Thyroid gland (tissue), 4 donors: ENCODE data around the gene TIAM2. TPM values are rescaled to one million over a fixed set of nuclear protein-coding genes. Genes with fewer than 3 reads are reported as not detected.

Experiments used
- DNase-seq, 2 donors: peaks; one replicate each; pipeline ENCODE4 v3.0.0-alpha.2; 2019
- H3K27ac ChIP-seq, 3 donors: fragments of 200-600 bp; sonication (generic); 1 replicate in 2 of 3; 2 replicates in 1 of 3; pipeline ENCODE4 v1.5.1; 2016 to 2019; ENCODE audit warnings: mild to moderate bottlenecking in 1 of 3, moderate library complexity in 1 of 3
- H3K27me3 ChIP-seq: fragments of 200-600 bp; sonication (generic); one replicate; pipeline ENCODE4 v1.5.1; 2019
- H3K36me3 ChIP-seq, 2 donors: fragments of 200-600 bp; sonication (generic); one replicate each; pipeline ENCODE4 v1.5.1; 2016 to 2019
- H3K4me1 ChIP-seq, 2 donors: fragments of 200-600 bp; sonication (generic); one replicate each; pipeline ENCODE4 v1.5.1; 2017 to 2019
- H3K4me3 ChIP-seq, 3 donors: fragments of 200-600 bp; sonication (generic); replicated peaks in 1 of 3; 1 replicate in 2 of 3; 2 replicates in 1 of 3; pipeline ENCODE4 v1.5.1; 2016; ENCODE audit warnings: mild to moderate bottlenecking in 1 of 3
- H3K9me3 ChIP-seq: fragments of 200-600 bp; sonication (generic); one replicate; pipeline ENCODE4 v1.5.1; 2017
- POLR2A ChIP-seq, 2 donors: fragments of 450-650 bp; IDR thresholded peaks; one replicate each; pipeline ENCODE4 v1.6.1; 2017; ENCODE audit warnings: antibody characterized with exemption in 2 of 2, mild to moderate bottlenecking in 2 of 2, moderate library complexity in 1 of 2
- WGBS, 2 donors: methylation state at CpG; one replicate each; pipeline ENCODE4 v1.1.5; 2017; 5-methylcytosine and 5-hydroxymethylcytosine counted together
- intact Hi-C: fragments of 100-400 bp; cut with DNase I; formaldehyde crosslinking; loops from one replicate; pipeline ENCODE4 v1.15.1; 2023
- total RNA-seq, 4 donors: library from RNA; depleted of rRNA; stranded (reverse); fragments of >200 nt; gene quantifications; one replicate each; pipeline ENCODE4 v1.2.3, GENCODE V29; 2016
- TF ChIP-seq, protein P1 (sequence below), 6 experiments: fragments of 200-600 bp in 3 of 6; fragments of 450-650 bp in 3 of 6; sonication (generic) in 3 of 6; IDR thresholded peaks; one replicate each; pipeline ENCODE4 v1.5.1; 2016 to 2019; ENCODE audit warnings: antibody characterized with exemption in 6 of 6, mild to moderate bottlenecking in 2 of 6, inconsistent platforms in 1 of 6, moderate library complexity in 1 of 6

Gene TIAM2
- 10 to 100 TPM; 11.1 to 26.1 (median 18.5) TPM for total RNA-seq

DNA sequence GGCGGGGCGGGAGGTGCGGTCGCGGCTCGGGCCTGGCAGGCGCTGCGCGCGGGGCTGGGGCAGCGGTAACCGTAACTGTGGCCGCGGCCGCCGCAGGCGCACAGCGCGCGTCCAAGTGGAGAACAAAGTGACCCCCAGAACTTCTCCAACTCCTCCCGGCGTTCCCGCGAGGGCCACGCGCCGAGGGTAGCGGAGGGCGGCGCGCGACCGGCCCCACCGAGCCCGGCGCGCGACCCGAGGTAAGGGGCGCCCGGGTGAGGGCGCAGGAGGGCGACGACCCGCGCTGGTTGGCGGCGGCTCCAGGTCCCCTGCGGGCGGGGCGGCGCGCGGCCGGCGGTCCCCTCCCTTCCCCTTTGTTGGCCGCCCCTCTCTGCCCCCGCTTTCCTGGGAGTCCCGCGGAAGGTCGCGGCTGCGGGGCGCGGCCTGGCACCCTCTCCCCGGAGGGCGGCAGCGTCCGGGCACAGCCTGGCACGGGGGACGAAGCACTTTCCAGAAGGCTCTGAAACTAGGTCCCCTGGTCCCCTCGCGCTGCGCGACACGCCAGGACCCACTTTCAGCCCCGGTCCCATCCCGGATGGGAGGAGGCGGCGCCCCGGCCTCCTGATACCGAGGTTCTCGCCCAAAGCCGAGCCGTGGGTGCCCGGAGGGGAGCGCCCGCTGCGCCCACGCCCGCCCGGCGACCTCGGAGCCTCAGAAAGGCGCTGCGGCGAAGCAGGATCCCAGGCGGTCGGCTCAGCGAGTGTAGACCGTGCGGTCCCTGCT lies at the start of gene TIAM2:
Gene TIAM2 (plus strand): TSS at position 62 of the 762 bp plus-strand sequence. CDS start 133,909 bp downstream, outside the sequence.
- peak; percentile 13 to 19 for DNase-seq
- no peaks in the 10 kb centered on the region for H3K36me3 ChIP-seq
- peak within 1 kb of the TSS in 2 of 3 donors; percentile 22 to 53 for H3K4me3 ChIP-seq
- H3K27me3 ChIP-seq = no peaks in the 10 kb centered on the region
- WGBS, 2 donors = 0 to 1% methylated on average over 11 to 20 of the region's 102 CpGs
- peaks cover 0 to 9% of the 10 kb centered on the region in 2 donors for H3K4me1 ChIP-seq
- TF ChIP-seq, protein P1, sequence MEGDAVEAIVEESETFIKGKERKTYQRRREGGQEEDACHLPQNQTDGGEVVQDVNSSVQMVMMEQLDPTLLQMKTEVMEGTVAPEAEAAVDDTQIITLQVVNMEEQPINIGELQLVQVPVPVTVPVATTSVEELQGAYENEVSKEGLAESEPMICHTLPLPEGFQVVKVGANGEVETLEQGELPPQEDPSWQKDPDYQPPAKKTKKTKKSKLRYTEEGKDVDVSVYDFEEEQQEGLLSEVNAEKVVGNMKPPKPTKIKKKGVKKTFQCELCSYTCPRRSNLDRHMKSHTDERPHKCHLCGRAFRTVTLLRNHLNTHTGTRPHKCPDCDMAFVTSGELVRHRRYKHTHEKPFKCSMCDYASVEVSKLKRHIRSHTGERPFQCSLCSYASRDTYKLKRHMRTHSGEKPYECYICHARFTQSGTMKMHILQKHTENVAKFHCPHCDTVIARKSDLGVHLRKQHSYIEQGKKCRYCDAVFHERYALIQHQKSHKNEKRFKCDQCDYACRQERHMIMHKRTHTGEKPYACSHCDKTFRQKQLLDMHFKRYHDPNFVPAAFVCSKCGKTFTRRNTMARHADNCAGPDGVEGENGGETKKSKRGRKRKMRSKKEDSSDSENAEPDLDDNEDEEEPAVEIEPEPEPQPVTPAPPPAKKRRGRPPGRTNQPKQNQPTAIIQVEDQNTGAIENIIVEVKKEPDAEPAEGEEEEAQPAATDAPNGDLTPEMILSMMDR (IDR thresholded peaks at IDR 0.05) = no peak
- peak in 1 of 2 donors; percentile 12 for TF ChIP-seq POLR2A (IDR thresholded peaks at IDR 0.05)
- no peaks in the 10 kb centered on the region for H3K9me3 ChIP-seq
- H3K27ac ChIP-seq = peak within 1 kb of the TSS in 1 of 3 donors; percentile 24
- intact Hi-C loops = no loop called here

GRCh38 chr6:154950979-154951344 lies 44.2 kb upstream of the TIAM2 start:
- H3K27ac ChIP-seq = no peak overlapping the region
- H3K27me3 ChIP-seq = no peaks in the 10 kb centered on the region
- intact Hi-C loops = no loop called here
- no peak for TF ChIP-seq POLR2A (IDR thresholded peaks at IDR 0.05)
- TF ChIP-seq, protein P1 (IDR thresholded peaks at IDR 0.05) = no peak
- H3K36me3 ChIP-seq = no peaks in the 10 kb centered on the region
- no peak for DNase-seq
- H3K4me1 ChIP-seq = peaks cover 4 to 16% of the 10 kb centered on the region in 2 donors
- WGBS, 2 donors = 100% methylated on average over 3 of the region's 7 CpGs; no CpG with 5 or more reads in 1 of the 2 donors
- H3K4me3 ChIP-seq = no peak overlapping the region
- no peaks in the 10 kb centered on the region for H3K9me3 ChIP-seq

GRCh38 chr6:154951345-154952200 lies 43.5 kb upstream of the TIAM2 start:
- intact Hi-C loops = no loop called here
- H3K27ac ChIP-seq = no peak overlapping the region

GRCh38 chr6:154953644-154954043 lies 41.5 kb upstream of the TIAM2 start:
- Histone ChIP-seq H3K9me3 (no peaks in the 10 kb centered on the region), H3K4me3 (no peak overlapping the region), H3K27me3 (no peaks in the 10 kb centered on the region), H3K27ac (no peak overlapping the region), H3K4me1 (peaks cover 14 to 28% of the 10 kb centered on the region in 2 donors), H3K36me3 (no peaks in the 10 kb centered on the region)
- DNase-seq = no peak
- intact Hi-C loops = no loop called here
- no peak for TF ChIP-seq POLR2A (IDR thresholded peaks at IDR 0.05)
- TF ChIP-seq, protein P1 (IDR thresholded peaks at IDR 0.05) = no peak
- 81 to 85% methylated on average over 11 of the region's 11 CpGs for WGBS, 2 donors

More at GRCh38 chr6:154951345-154952200, 43.5 kb upstream of the TIAM2 start:
- no peaks in the 10 kb centered on the region for H3K9me3 ChIP-seq
- H3K4me3 ChIP-seq = no peak overlapping the region
- TF ChIP-seq POLR2A (IDR thresholded peaks at IDR 0.05) = no peak
- TF ChIP-seq, protein P1 (IDR thresholded peaks at IDR 0.05) = no peak
- peaks cover 9 to 22% of the 10 kb centered on the region in 2 donors for H3K4me1 ChIP-seq
- 64% methylated on average over 10 of the region's 10 CpGs for whole genome bisulfite sequencing, 2 donors
- H3K36me3 ChIP-seq = no peaks in the 10 kb centered on the region
- DNase-seq = no peak
- H3K27me3 ChIP-seq = no peaks in the 10 kb centered on the region
